ENCODE results near the gene HSCB.

DNA sequence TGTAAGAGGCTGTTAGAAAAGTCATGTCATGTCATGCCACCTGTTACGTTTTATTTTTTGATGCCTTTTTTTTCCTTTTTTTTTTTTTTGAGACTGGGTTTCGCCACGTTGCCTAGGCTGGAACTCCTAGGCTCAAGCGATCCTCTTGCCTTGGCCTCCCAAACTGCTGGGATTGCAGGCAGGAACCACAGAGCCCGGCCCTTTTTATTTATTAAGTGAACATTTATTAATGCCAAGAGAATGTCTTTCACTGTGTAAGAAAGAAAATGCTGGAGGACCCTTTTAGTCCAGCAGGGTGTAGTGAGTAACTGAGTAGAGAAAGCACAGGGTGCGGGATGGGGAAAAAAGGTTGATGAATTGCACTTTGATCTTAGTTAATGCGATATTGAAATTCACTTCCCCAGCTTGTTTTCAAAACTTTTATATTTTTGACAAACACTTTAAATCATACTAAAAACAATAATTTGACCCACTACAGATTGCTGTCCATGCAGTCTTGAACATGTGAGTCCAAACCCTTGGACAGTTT lies 60.8 kb downstream of the HSCB start:
- TF ChIP-seq EZH2 (IDR thresholded peaks at IDR 0.05) (no peak), POLR2AphosphoS5 (IDR thresholded peaks at IDR 0.05; ENCODE audit: borderline replicate concordance, low read depth, low read length) (no peak), FOXP2 (optimal IDR thresholded peaks at IDR 0.05; ENCODE audit: control extremely low read depth, extremely low read length, insufficient read depth) (no peak)
